Skeletal muscle satellite cell (primary cell): ENCODE results near the gene HPSE2.

Experiments
- H3K27me3 ChIP-seq: 2 replicates; pipeline ENCODE4 v1.7.0; 2013; ENCODE audit warnings: low read length; ENCODE audit not compliant: control insufficient read depth, insufficient read depth
- H3K36me3 ChIP-seq: 2 replicates; pipeline ENCODE4 v1.7.0; 2013; ENCODE audit warnings: mild to moderate bottlenecking, control low read depth, low read length; ENCODE audit not compliant: insufficient read depth
- H3K4me1 ChIP-seq: 2 replicates; pipeline ENCODE4 v1.7.0; 2013; ENCODE audit warnings: low read length; ENCODE audit not compliant: control insufficient read depth, insufficient read depth
- H3K4me2 ChIP-seq: 2 replicates; pipeline ENCODE4 v1.7.0; 2013; ENCODE audit warnings: mild to moderate bottlenecking, low read length
- H3K4me3 ChIP-seq: 2 replicates; pipeline ENCODE4 v1.7.0; 2013; ENCODE audit warnings: low read length
- H3K9ac ChIP-seq: 2 replicates; pipeline ENCODE4 v1.7.0; 2013; ENCODE audit warnings: mild to moderate bottlenecking, low read depth, low read length, moderate library complexity
- H3K9me3 ChIP-seq: replicated peaks from 2 replicates; pipeline ENCODE4 v1.7.0; 2013; ENCODE audit warnings: mild to moderate bottlenecking, control low read depth, low read length

The HPSE2 gene

GRCh38 chr10:98536551-98536950 is 699.1 kb downstream of the HPSE2 start:
- H3K9ac ChIP-seq: no peak overlapping the region

DNA sequence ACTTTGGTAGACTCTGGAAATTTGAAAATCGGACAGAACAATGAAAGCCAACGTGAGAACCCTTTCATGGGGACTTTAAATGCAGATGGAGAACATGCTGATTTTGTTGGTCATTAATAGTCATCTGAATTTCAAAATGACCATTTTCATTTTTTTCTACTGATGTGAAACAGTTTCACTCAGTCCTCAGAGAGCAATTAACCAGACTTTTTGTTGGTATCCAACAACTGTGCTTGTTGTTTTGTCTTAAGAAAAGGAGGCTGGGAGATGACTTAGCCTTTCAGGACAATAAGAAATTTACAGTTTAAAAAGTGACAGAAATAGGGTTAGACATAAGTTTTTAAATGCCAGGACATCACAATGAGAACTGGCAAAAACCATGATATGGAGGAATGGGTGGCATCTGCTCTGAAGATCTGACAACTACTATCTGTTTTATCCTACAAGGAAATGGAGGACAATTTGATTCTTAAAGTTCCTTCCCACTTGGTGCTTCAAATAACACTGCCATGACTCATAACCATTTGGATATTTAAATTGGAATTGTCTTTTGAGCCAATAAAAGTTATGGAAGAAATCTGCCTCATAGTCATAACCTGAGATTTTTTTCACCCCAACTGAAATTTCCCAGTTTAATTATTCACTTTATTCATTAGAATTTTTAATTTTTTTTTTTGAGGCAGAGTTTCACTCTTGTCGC is 701.8 kb downstream of the HPSE2 start:
- H3K4me3 ChIP-seq: no peak overlapping the region
- H3K9ac ChIP-seq: no peak overlapping the region
- H3K4me2 ChIP-seq: no peak overlapping the region
- no peaks in the 10 kb centered on the region for H3K27me3 ChIP-seq
- no peaks in the 10 kb centered on the region for H3K4me1 ChIP-seq
- H3K36me3 ChIP-seq: no peaks in the 10 kb centered on the region
- no peaks in the 10 kb centered on the region for H3K9me3 ChIP-seq

More at GRCh38 chr10:98536551-98536950, 699.1 kb downstream of the HPSE2 start:
- no peaks in the 10 kb centered on the region for H3K27me3 ChIP-seq
- no peaks in the 10 kb centered on the region for H3K36me3 ChIP-seq
- H3K4me1 ChIP-seq: no peaks in the 10 kb centered on the region
- H3K4me3 ChIP-seq: no peak overlapping the region
- H3K9me3 ChIP-seq: no peaks in the 10 kb centered on the region
- H3K4me2 ChIP-seq: no peak overlapping the region

DNA sequence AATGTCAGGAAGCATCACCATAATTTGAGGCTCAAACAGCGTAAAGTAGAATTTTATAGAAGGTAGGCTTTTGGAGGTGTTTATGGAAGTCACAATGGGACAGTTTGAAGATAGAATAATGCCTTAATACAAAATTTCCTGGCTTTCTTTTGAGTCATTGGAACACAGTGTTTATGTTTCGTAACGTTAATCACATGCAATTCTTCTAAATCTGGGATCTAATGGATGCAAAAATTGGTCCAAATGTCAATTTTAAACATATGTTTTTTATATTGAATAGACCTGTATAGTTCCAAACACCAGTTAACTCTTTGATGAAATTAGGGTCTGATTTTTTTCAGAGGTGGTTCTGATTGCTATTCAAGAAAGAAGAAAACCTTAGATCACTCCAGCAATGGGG is 702.4 kb downstream of the HPSE2 start:
- H3K4me3 ChIP-seq: no peak overlapping the region
- H3K9me3 ChIP-seq: no peaks in the 10 kb centered on the region
- no peak overlapping the region for H3K4me2 ChIP-seq

GRCh38 chr10:98528805-98529183 is 706.9 kb downstream of the HPSE2 start:
- H3K9ac ChIP-seq: no peak overlapping the region
- H3K4me2 ChIP-seq: no peak overlapping the region
- H3K36me3 ChIP-seq: no peaks in the 10 kb centered on the region
- H3K9me3 ChIP-seq: no peaks in the 10 kb centered on the region
- no peaks in the 10 kb centered on the region for H3K27me3 ChIP-seq
- H3K4me3 ChIP-seq: no peak overlapping the region
- H3K4me1 ChIP-seq: no peaks in the 10 kb centered on the region

More for the DNA sequence above, 702.4 kb downstream of the HPSE2 start:
- Histone ChIP-seq H3K9ac (no peak overlapping the region), H3K27me3 (no peaks in the 10 kb centered on the region), H3K4me1 (no peaks in the 10 kb centered on the region), H3K36me3 (no peaks in the 10 kb centered on the region)

DNA sequence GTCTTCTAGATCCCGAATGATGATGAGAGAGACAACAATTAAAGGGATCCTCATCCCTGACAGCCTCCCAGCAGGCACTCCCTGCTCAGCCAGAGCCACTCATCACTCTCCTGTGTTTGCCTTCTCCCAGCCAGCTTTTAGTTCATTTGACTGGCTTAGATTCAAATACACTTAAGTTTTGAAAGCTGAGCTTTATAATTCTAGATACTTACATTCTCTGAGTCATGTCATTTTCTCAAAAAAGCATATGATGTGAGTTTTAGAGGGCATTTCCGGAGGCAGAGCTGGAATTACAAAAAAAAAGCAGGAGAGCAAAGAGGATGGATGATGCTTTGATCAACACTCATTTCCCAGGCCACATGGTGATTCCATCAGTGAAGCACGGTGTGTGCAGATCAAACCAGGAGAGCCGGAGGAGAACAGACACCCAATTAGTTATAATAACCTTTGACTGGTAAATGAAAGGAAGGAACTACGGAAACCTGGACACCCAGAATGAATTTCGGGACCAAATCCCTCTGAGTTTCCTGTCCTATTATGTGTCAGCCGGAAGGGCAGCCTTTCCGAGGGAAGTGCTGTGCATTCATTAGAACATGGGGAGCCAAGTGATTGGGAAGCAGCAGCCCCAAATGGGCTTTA is 707.4 kb downstream of the HPSE2 start:
- Histone ChIP-seq H3K4me1 (no peaks in the 10 kb centered on the region), H3K4me2 (no peak overlapping the region), H3K9ac (no peak overlapping the region), H3K9me3 (no peaks in the 10 kb centered on the region), H3K36me3 (no peaks in the 10 kb centered on the region), H3K27me3 (no peaks in the 10 kb centered on the region), H3K4me3 (no peak overlapping the region)

DNA sequence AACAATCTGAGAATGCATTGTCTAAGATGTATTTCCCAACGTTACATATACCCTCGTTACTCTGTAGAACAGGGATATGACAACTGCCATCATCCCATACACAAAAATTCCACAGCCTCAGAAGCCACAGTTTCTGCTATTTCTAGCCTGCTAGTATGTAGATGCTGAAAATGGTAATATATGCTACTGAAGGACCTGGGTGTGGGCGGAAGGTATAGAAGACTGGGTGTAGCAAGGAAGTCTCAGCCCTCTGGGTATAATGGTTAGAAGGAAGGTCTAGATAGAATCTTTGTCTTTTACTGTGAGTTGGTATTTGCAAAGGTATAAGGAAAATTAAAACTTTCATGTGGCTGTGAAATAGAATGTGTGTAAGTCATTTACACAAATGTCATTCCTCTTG is 709.7 kb downstream of the HPSE2 start:
- no peaks in the 10 kb centered on the region for H3K4me1 ChIP-seq

DNA sequence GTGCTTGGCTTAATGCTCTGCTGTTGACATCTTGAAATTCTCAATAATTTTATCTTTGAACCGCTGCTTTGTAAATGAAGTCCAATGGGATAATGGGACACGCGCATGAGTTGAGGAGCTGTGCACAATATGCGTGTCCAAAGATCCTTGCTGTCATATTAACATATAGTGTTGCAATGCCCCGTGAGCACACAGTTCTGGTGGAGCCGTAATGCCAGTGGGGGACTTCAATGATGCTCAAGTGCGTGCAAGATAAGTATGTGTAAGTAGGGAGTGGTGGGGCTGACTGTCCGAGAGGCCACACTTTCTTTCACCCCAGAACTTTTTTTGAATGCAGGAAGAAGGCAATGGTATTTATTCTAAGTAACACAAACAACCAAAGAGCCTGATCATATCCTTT is 711.5 kb downstream of the HPSE2 start:
- H3K4me2 ChIP-seq: no peak overlapping the region
- no peaks in the 10 kb centered on the region for H3K9me3 ChIP-seq
- no peak overlapping the region for H3K4me3 ChIP-seq

More for the DNA sequence above, 709.7 kb downstream of the HPSE2 start:
- Histone ChIP-seq H3K9me3 (no peaks in the 10 kb centered on the region), H3K4me2 (no peak overlapping the region), H3K9ac (no peak overlapping the region), H3K36me3 (no peaks in the 10 kb centered on the region), H3K27me3 (no peaks in the 10 kb centered on the region), H3K4me3 (no peak overlapping the region)

DNA sequence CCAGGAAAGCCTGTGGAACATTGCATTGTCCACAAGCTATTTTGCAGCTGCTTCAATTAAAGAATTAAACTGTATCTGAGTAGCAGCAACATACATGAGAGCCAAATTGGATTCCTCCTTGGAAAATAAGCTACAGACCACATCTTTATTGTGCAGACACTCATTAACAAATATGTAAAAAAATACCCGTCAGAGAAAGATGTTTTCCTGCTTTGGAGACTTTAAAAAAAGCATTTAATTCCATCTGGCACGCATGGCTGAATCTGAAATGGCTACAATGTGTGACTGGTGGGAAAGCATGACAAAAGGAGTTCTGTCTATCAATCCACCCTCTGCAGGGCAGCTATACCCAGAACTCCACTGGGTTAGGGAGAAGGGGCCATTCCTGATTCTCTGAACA is 715.8 kb downstream of the HPSE2 start:
- Histone ChIP-seq H3K9ac (no peak overlapping the region), H3K9me3 (no peaks in the 10 kb centered on the region), H3K4me2 (no peak overlapping the region), H3K27me3 (peaks cover 5% of the 10 kb centered on the region), H3K4me3 (no peak overlapping the region), H3K4me1 (no peaks in the 10 kb centered on the region), H3K36me3 (no peaks in the 10 kb centered on the region)

More for the DNA sequence above, 711.5 kb downstream of the HPSE2 start:
- H3K4me1 ChIP-seq: no peaks in the 10 kb centered on the region
- H3K27me3 ChIP-seq: peaks cover 5% of the 10 kb centered on the region
- no peaks in the 10 kb centered on the region for H3K36me3 ChIP-seq
- H3K9ac ChIP-seq: no peak overlapping the region

- Histone ChIP-seq H3K4me1 (no peaks in the 10 kb centered on the region), H3K27me3 (peaks cover 5% of the 10 kb centered on the region), H3K4me3 (no peak overlapping the region), H3K9me3 (no peaks in the 10 kb centered on the region), H3K9ac (no peak overlapping the region), H3K36me3 (no peaks in the 10 kb centered on the region), H3K4me2 (no peak overlapping the region)
Measured at GRCh38 chr10:98517672-98518071, 718.0 kb downstream of the HPSE2 start.

DNA sequence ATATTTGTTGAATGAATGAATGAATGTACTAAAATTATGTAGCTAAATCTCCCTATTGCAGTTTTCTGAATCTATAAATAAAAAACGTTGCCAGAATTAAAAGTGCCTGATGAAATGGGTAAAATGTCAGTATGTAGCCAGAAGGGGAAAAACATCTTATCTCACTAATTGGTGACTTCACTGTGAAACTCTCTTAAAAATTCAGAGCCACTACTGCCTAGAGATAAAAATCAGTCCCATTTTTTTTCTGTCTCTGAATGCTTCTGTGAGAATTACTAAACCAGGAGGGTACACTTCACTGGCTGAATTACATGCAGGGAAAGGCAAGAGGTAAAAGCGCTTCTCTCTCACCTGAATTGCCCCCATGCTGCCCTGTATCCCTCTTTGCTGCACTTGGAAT is 719.3 kb downstream of the HPSE2 start:
- no peak overlapping the region for H3K4me2 ChIP-seq
- no peaks in the 10 kb centered on the region for H3K9me3 ChIP-seq
- no peak overlapping the region for H3K4me3 ChIP-seq
- H3K4me1 ChIP-seq: no peaks in the 10 kb centered on the region
- H3K36me3 ChIP-seq: no peaks in the 10 kb centered on the region
- peaks cover 5% of the 10 kb centered on the region for H3K27me3 ChIP-seq
- no peak overlapping the region for H3K9ac ChIP-seq

- peaks cover 3% of the 10 kb centered on the region for H3K27me3 ChIP-seq
- H3K36me3 ChIP-seq: no peaks in the 10 kb centered on the region
- no peaks in the 10 kb centered on the region for H3K9me3 ChIP-seq
- no peak overlapping the region for H3K4me2 ChIP-seq
- no peak overlapping the region for H3K9ac ChIP-seq
- no peak overlapping the region for H3K4me3 ChIP-seq
- H3K4me1 ChIP-seq: no peaks in the 10 kb centered on the region
Measured at GRCh38 chr10:98513704-98514103, 721.9 kb downstream of the HPSE2 start.

DNA sequence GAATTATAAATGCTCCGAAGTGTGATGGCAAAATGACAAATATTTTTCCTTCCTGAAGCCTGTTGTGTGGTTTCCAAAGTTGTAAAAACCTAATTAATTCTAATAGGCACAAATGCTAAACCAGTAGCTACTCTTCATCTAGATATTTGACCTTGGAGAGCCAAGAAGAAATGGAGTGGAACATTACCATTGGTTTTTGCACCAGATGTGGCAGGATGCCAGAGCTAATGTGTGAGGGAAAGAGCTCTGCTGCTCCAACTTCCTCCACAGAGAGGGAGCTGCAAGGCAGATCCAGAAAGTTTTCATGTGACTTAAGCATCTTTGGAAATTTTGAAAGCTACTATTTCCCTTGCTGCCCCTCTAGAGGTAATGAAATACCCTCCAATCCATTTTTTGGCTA is 723.8 kb downstream of the HPSE2 start:
- no peak overlapping the region for H3K9ac ChIP-seq
- no peak overlapping the region for H3K4me2 ChIP-seq
- H3K36me3 ChIP-seq: no peaks in the 10 kb centered on the region
- no peaks in the 10 kb centered on the region for H3K4me1 ChIP-seq
- no peaks in the 10 kb centered on the region for H3K9me3 ChIP-seq
- H3K27me3 ChIP-seq: peaks cover 3% of the 10 kb centered on the region
- H3K4me3 ChIP-seq: no peak overlapping the region
